ENCODE measurements around the gene CPNE4. TPM values are rescaled to one million over a fixed set of nuclear protein-coding genes. Genes with fewer than 3 reads are reported as not detected.

Gene CPNE4
- total and polyA plus RNA-seq, 10 donors = 0.03 to 3.1 (median 0.91) TPM; not detected in 2

- H3K4me3 ChIP-seq = no peak overlapping the region
- H3K36me3 ChIP-seq = no peaks in the 10 kb centered on the region
- H3K9me3 ChIP-seq = peaks cover 0 to 4% (median 0%) of the 10 kb centered on the region in 8 donors
- no peaks in the 10 kb centered on the region for H3K4me1 ChIP-seq
- intact Hi-C loops (cut with DNase I; ENCODE audit: low total_unique reads) = no loop called here
- DNase-seq = no peak
- WGBS, 5 donors = 83 to 91% (median 86%) methylated on average over 3 of the region's 3 CpGs
- no peak for TF ChIP-seq POLR2A (IDR thresholded peaks at IDR 0.05)
- H3K27me3 ChIP-seq (replicated peaks in 1 of 7) = peaks cover 0 to 10% (median 0%) of the 10 kb centered on the region in 7 donors
- no peak overlapping the region for H3K27ac ChIP-seq
These were observed 497.3 kb downstream of the CPNE4 start for GRCh38 chr3:131537531-131537930.

- Histone ChIP-seq H3K4me1 (no peaks in the 10 kb centered on the region), H3K9me3 (peaks cover 0 to 6% (median 0%) of the 10 kb centered on the region in 8 donors), H3K4me3 (no peak overlapping the region), H3K36me3 (no peaks in the 10 kb centered on the region), H3K27me3 (replicated peaks in 1 of 7) (peaks cover 0 to 21% (median 0%) of the 10 kb centered on the region in 7 donors), H3K27ac (no peak overlapping the region)
- 62 to 80% (median 70%) methylated on average over 2 of the region's 2 CpGs for WGBS, 5 donors
- intact Hi-C loops (cut with DNase I; ENCODE audit: low total_unique reads) = no loop called here
- TF ChIP-seq, protein P1, sequence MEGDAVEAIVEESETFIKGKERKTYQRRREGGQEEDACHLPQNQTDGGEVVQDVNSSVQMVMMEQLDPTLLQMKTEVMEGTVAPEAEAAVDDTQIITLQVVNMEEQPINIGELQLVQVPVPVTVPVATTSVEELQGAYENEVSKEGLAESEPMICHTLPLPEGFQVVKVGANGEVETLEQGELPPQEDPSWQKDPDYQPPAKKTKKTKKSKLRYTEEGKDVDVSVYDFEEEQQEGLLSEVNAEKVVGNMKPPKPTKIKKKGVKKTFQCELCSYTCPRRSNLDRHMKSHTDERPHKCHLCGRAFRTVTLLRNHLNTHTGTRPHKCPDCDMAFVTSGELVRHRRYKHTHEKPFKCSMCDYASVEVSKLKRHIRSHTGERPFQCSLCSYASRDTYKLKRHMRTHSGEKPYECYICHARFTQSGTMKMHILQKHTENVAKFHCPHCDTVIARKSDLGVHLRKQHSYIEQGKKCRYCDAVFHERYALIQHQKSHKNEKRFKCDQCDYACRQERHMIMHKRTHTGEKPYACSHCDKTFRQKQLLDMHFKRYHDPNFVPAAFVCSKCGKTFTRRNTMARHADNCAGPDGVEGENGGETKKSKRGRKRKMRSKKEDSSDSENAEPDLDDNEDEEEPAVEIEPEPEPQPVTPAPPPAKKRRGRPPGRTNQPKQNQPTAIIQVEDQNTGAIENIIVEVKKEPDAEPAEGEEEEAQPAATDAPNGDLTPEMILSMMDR (IDR thresholded peaks at IDR 0.05 in 8 of 11, conservative IDR thresholded peaks at IDR 0.05 in 3 of 11) = no peak
- TF ChIP-seq POLR2AphosphoS5 (IDR thresholded peaks at IDR 0.05) = no peak
- TF ChIP-seq POLR2A (IDR thresholded peaks at IDR 0.05) = no peak
- no peak for DNase-seq
These were observed 499.2 kb downstream of the CPNE4 start for GRCh38 chr3:131535596-131535995.

DNA sequence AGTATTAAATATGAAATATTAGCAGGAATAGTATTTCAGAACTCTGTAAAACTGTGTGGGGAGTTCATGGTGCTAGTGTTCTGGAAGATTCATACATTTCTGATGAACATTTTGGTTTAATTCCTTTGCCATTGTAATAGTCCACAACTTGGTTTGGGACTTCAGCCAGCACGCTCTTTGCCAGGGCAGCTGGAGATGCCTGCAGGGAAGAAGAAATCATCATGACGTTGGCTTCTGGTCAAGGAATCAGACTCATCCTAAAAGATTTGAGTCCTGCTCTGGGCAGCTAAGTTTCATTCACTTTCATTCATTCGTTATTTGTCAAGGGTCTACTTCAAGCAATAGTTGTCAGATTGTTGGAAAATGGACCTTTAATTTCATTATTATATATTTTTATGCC lies 499.7 kb downstream of the CPNE4 start:
- 83 to 93% (median 88%) methylated on average over 3 of the region's 3 CpGs for WGBS, 5 donors
- no peak for DNase-seq
- peaks cover 0 to 21% (median 0%) of the 10 kb centered on the region in 7 donors for H3K27me3 ChIP-seq (replicated peaks in 1 of 7)
- TF ChIP-seq, protein P1 (IDR thresholded peaks at IDR 0.05 in 8 of 11, conservative IDR thresholded peaks at IDR 0.05 in 3 of 11) = no peak
- TF ChIP-seq POLR2A (IDR thresholded peaks at IDR 0.05) (no peak), POLR2AphosphoS5 (IDR thresholded peaks at IDR 0.05) (no peak)
- peaks cover 0 to 6% (median 0%) of the 10 kb centered on the region in 8 donors for H3K9me3 ChIP-seq
- H3K27ac ChIP-seq = no peak overlapping the region
- H3K36me3 ChIP-seq = no peaks in the 10 kb centered on the region
- H3K4me3 ChIP-seq = no peak overlapping the region
- H3K4me1 ChIP-seq = no peaks in the 10 kb centered on the region
- intact Hi-C loops (cut with DNase I; ENCODE audit: low total_unique reads) = no loop called here

- Histone ChIP-seq H3K27me3 (replicated peaks in 1 of 7) (peaks cover 0 to 34% (median 2%) of the 10 kb centered on the region in 7 donors), H3K4me3 (no peak overlapping the region), H3K9me3 (peaks cover 0 to 6% (median 0%) of the 10 kb centered on the region in 8 donors), H3K36me3 (no peaks in the 10 kb centered on the region), H3K27ac (no peak overlapping the region), H3K4me1 (no peaks in the 10 kb centered on the region)
- no peak for DNase-seq
- intact Hi-C loops (cut with DNase I; ENCODE audit: low total_unique reads) = no loop called here
- TF ChIP-seq POLR2A (IDR thresholded peaks at IDR 0.05) (no peak), POLR2AphosphoS5 (IDR thresholded peaks at IDR 0.05) (no peak)
- TF ChIP-seq, protein P1 (IDR thresholded peaks at IDR 0.05 in 8 of 11, conservative IDR thresholded peaks at IDR 0.05 in 3 of 11) = no peak
These were observed 502.2 kb downstream of the CPNE4 start for GRCh38 chr3:131532645-131533044.

- no peak for DNase-seq
- intact Hi-C loops (cut with DNase I; ENCODE audit: low total_unique reads) = no loop called here
- TF ChIP-seq, protein P1 (IDR thresholded peaks at IDR 0.05 in 8 of 11, conservative IDR thresholded peaks at IDR 0.05 in 3 of 11) = no peak
- no peak for TF ChIP-seq POLR2A (IDR thresholded peaks at IDR 0.05)
- TF ChIP-seq POLR2AphosphoS5 (IDR thresholded peaks at IDR 0.05) = no peak
- no peak overlapping the region for H3K27ac ChIP-seq
- peaks cover 0 to 47% (median 10%) of the 10 kb centered on the region in 7 donors for H3K27me3 ChIP-seq (replicated peaks in 1 of 7)
- H3K36me3 ChIP-seq = no peaks in the 10 kb centered on the region
- peaks cover 0 to 4% (median 0%) of the 10 kb centered on the region in 6 donors for H3K4me1 ChIP-seq
- WGBS, 5 donors = 67 to 85% (median 77%) methylated on average over 1 of the region's 1 CpG
- no peak overlapping the region for H3K4me3 ChIP-seq
- peaks cover 0 to 6% (median 0%) of the 10 kb centered on the region in 8 donors for H3K9me3 ChIP-seq
These were observed 504.0 kb downstream of the CPNE4 start for GRCh38 chr3:131530843-131531242.
